Astrocyte (in vitro differentiated cells and primary cell): ENCODE data around the gene SLBP. TPM values are rescaled to one million over a fixed set of nuclear protein-coding genes. Genes with fewer than 3 reads are reported as not detected.

Experiments used
- DNase-seq: peaks from one replicate; pipeline ENCODE4 v3.0.0-alpha.2; 2010; ENCODE audit warnings: low read depth
- FAIRE-seq: peaks from 2 replicates; lab custom pipeline; 2011; peaks lifted over from hg19 to GRCh38; lab: Jason Lieb, UNC
- H2AFZ ChIP-seq: 2 replicates; pipeline ENCODE4 v1.6.0; 2012; ENCODE audit warnings: low read depth, low read length, inconsistent platforms
- H3K27ac ChIP-seq: 2 replicates; pipeline ENCODE4 v1.5.1; 2011; ENCODE audit warnings: low read depth, low read length, inconsistent platforms
- H3K27me3 ChIP-seq: 2 replicates; pipeline ENCODE4 v1.6.0; 2011; ENCODE audit warnings: low read length, inconsistent platforms; ENCODE audit not compliant: insufficient read depth
- H3K36me3 ChIP-seq: 2 replicates; pipeline ENCODE4 v1.5.1; 2011; ENCODE audit warnings: low read length, inconsistent platforms; ENCODE audit not compliant: insufficient read depth
- H3K4me1 ChIP-seq: 2 replicates; pipeline ENCODE4 v1.5.1; 2011; ENCODE audit warnings: low read length, inconsistent platforms; ENCODE audit not compliant: insufficient read depth
- H3K4me2 ChIP-seq: 2 replicates; pipeline ENCODE4 v1.6.0; 2012; ENCODE audit warnings: low read length, inconsistent platforms
- H3K4me3 ChIP-seq: 2 replicates; pipeline ENCODE4 v1.5.1; 2011; ENCODE audit warnings: low read depth, mild to moderate bottlenecking, low read length, inconsistent platforms; ENCODE audit not compliant: insufficient read depth
- H3K79me2 ChIP-seq: 2 replicates; pipeline ENCODE4 v1.6.0; 2012; ENCODE audit warnings: mild to moderate bottlenecking, low read length, inconsistent platforms; ENCODE audit not compliant: insufficient read depth
- H3K9ac ChIP-seq: 2 replicates; pipeline ENCODE4 v1.6.0; 2012; ENCODE audit warnings: mild to moderate bottlenecking, low read length, inconsistent platforms
- H3K9me3 ChIP-seq: 2 replicates; pipeline ENCODE4 v1.5.1; 2012; ENCODE audit warnings: low read depth, mild to moderate bottlenecking, low read length, inconsistent platforms; ENCODE audit not compliant: insufficient read depth
- H4K20me1 ChIP-seq: 2 replicates; pipeline ENCODE4 v1.6.0; 2012; ENCODE audit warnings: low read length, inconsistent platforms; ENCODE audit not compliant: insufficient read depth
- H3K27ac Mint-ChIP-seq: one replicate; pipeline ENCODE4 v1.8.0; 2021; ENCODE audit warnings: mild to moderate bottlenecking, mixed read lengths; ENCODE audit not compliant: unreplicated experiment
- H3K27me3 Mint-ChIP-seq: one replicate; pipeline ENCODE4 v1.8.0; 2021; ENCODE audit warnings: low read depth, mixed read lengths; ENCODE audit not compliant: unreplicated experiment
- H3K36me3 Mint-ChIP-seq: one replicate; pipeline ENCODE4 v1.8.0; 2021; ENCODE audit warnings: low read depth, mixed read lengths; ENCODE audit not compliant: unreplicated experiment
- H3K4me1 Mint-ChIP-seq: one replicate; pipeline ENCODE4 v1.8.0; 2021; ENCODE audit warnings: low read depth, mixed read lengths; ENCODE audit not compliant: unreplicated experiment
- H3K4me3 Mint-ChIP-seq: one replicate; pipeline ENCODE4 v1.8.0; 2021; ENCODE audit warnings: mild to moderate bottlenecking, moderate library complexity, mixed read lengths; ENCODE audit not compliant: unreplicated experiment
- H3K9me3 Mint-ChIP-seq: one replicate; pipeline ENCODE4 v1.8.0; 2021; ENCODE audit warnings: mild to moderate bottlenecking, mixed read lengths; ENCODE audit not compliant: unreplicated experiment
- CTCF ChIP-seq: IDR thresholded peaks from 2 replicates; pipeline ENCODE4 v1.5.1; 2011; ENCODE audit warnings: low read depth, mild to moderate bottlenecking, inconsistent platforms, low read length, moderate library complexity; ENCODE audit not compliant: insufficient read depth
- EZH2 ChIP-seq: IDR thresholded peaks from 2 replicates; pipeline ENCODE4 v1.6.1; 2012; ENCODE audit warnings: mild to moderate bottlenecking, low read length, inconsistent platforms; ENCODE audit not compliant: insufficient read depth
- total RNA-seq: library from RNA; stranded (reverse); gene quantifications from 2 replicates; pipeline ENCODE4 v1.2.1, GENCODE V29; 2021

The SLBP gene
- total RNA-seq, 1 donor from 2014 or later = 44.5 TPM

GRCh38 chr4:1738410-1738809 is 26.3 kb upstream of the SLBP start:
- Mint-ChIP-seq H3K4me3 (no peak overlapping the region), H3K36me3 (peaks cover 33% of the 10 kb centered on the region), H3K9me3 (peaks cover 13% of the 10 kb centered on the region), H3K27ac (no peak overlapping the region), H3K4me1 (no peaks in the 10 kb centered on the region), H3K27me3 (no peaks in the 10 kb centered on the region)
- FAIRE-seq (no peak), DNase-seq (no peak)
- peaks cover 19% of the 10 kb centered on the region for H3K9me3 ChIP-seq
- peaks cover 16% of the 10 kb centered on the region for H3K36me3 ChIP-seq
- peaks cover 3% of the 10 kb centered on the region for H4K20me1 ChIP-seq
- peaks cover 14% of the 10 kb centered on the region for H3K79me2 ChIP-seq
- no peak overlapping the region for H3K9ac ChIP-seq
- no peak overlapping the region for H3K27ac ChIP-seq
- no peak overlapping the region for H3K4me3 ChIP-seq
- H2AFZ ChIP-seq = no peak overlapping the region
- no peaks in the 10 kb centered on the region for H3K27me3 ChIP-seq
- no peak overlapping the region for H3K4me2 ChIP-seq
- H3K4me1 ChIP-seq = no peaks in the 10 kb centered on the region
- TF ChIP-seq EZH2 = no peak
- no peak for TF ChIP-seq CTCF

GRCh38 chr4:1737666-1738065 is 25.5 kb upstream of the SLBP start:
- Histone ChIP-seq H2AFZ (no peak overlapping the region), H3K4me1 (no peaks in the 10 kb centered on the region), H3K36me3 (peaks cover 21% of the 10 kb centered on the region), H3K4me3 (no peak overlapping the region), H3K9ac (no peak overlapping the region), H3K79me2 (peaks cover 21% of the 10 kb centered on the region), H3K27ac (no peak overlapping the region), H3K9me3 (peaks cover 19% of the 10 kb centered on the region), H3K27me3 (no peaks in the 10 kb centered on the region), H3K4me2 (no peak overlapping the region), H4K20me1 (peaks cover 10% of the 10 kb centered on the region)
- peaks cover 13% of the 10 kb centered on the region for H3K9me3 Mint-ChIP-seq
- no peak overlapping the region for H3K4me3 Mint-ChIP-seq
- H3K36me3 Mint-ChIP-seq = peaks cover 36% of the 10 kb centered on the region
- H3K27ac Mint-ChIP-seq = no peak overlapping the region
- H3K27me3 Mint-ChIP-seq = no peaks in the 10 kb centered on the region
- TF ChIP-seq EZH2 (no peak), CTCF (no peak)
- no peak for DNase-seq
- no peaks in the 10 kb centered on the region for H3K4me1 Mint-ChIP-seq
- no peak for FAIRE-seq

GRCh38 chr4:1736812-1737211 is 24.7 kb upstream of the SLBP start:
- TF ChIP-seq CTCF (no peak), EZH2 (no peak)
- Histone ChIP-seq H4K20me1 (peaks cover 16% of the 10 kb centered on the region), H3K4me3 (no peak overlapping the region), H3K4me2 (no peak overlapping the region), H3K4me1 (no peaks in the 10 kb centered on the region), H3K9ac (no peak overlapping the region), H3K36me3 (peaks cover 25% of the 10 kb centered on the region), H3K9me3 (peaks cover 19% of the 10 kb centered on the region), H2AFZ (no peak overlapping the region), H3K27ac (no peak overlapping the region), H3K79me2 (peaks cover 28% of the 10 kb centered on the region), H3K27me3 (no peaks in the 10 kb centered on the region)
- FAIRE-seq (no peak), DNase-seq (no peak)
- Mint-ChIP-seq H3K27ac (no peak overlapping the region), H3K4me3 (no peak overlapping the region), H3K36me3 (peaks cover 35% of the 10 kb centered on the region), H3K27me3 (no peaks in the 10 kb centered on the region), H3K9me3 (peaks cover 13% of the 10 kb centered on the region), H3K4me1 (no peaks in the 10 kb centered on the region)
